Brain pericyte (primary cell): ENCODE results near the gene ESRRB.
"Not testable (repeated sequence)": the region's sequence is repeated elsewhere in the genome, so short reads cannot be mapped to it uniquely, and the experiment has no call there.

Source experiments
- DNase-seq: peaks from one replicate; pipeline ENCODE4 v3.0.0-alpha.2; 2012; ENCODE audit warnings: low read depth, low spot score

Gene ESRRB

GRCh38 chr14:76497550-76498462 is 121.9 kb downstream of the ESRRB start:
- DNase-seq = no peak

- no peak for DNase-seq
Measured at GRCh38 chr14:76498463-76498935, 122.6 kb downstream of the ESRRB start.

- no peak for DNase-seq
Measured at GRCh38 chr14:76498976-76499375, 123.0 kb downstream of the ESRRB start.

- no peak for DNase-seq
Measured at GRCh38 chr14:76499399-76499798, 123.5 kb downstream of the ESRRB start.

DNA sequence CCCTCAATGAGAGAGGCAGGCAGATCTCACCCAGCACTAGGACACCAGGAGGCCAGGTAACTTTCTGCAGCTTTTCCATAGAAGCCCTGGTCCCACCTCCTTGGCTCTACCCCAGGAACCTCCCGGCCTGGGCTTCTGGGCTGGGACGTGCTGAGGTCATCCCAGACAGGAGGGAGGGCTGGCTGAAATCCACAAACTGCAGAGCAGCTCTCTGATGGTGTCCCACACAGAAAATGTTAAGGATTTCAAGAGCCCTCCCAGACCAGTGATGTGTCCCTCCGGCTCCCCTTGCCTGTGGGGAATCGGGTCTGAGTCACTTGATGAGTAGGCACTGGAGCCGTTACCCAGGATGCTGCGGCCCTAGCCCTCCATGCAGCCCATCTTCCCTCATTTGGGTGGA is 124.1 kb downstream of the ESRRB start:
- no peak for DNase-seq

DNA sequence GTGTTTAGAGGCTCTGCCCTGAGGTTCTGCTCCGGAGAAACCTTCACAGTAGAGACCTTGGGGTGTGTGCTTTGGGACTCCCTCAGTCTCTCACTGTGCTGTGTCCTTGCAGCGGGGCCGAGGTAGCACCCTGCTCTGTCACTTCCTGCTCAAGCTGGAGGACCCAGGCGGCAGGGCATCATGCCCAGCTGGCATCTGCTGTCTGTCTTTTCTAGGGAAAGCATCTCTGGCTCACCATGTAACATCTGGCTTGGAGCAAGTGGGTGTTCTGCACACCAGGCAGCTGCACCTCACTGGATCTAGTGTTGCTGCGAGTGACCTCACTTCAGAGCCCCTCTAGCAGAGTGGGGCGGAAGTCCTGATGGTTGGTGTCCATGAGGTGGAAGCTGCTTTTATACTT is 124.5 kb downstream of the ESRRB start:
- DNase-seq = no peak

DNA sequence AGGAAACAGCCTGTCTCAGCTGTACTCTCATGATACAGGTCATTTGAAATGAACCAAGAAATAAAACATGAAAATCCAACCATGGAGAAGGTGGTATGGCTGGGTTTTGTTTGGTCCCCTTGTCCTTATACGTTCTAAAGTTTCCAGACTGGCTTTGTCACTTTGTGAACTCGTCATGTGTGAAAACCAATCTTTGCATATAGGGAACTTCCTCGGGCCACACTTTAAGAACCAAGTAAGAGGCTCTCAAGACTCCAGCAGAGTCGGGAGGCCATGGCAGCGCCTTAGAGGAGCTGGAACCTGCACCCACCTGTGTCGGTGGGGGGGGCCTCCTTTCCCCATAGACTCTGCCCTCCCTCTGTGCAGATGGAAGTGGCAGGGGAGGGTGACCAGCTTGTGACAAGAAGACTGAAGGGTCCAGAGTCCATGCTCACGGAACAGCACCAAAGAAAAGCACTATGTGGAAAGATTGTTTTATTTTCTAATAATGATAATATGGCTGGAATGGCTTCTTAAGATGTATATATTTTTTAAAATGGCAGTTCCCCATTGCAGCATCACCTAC is 125.3 kb downstream of the ESRRB start:
- DNase-seq = no peak

DNA sequence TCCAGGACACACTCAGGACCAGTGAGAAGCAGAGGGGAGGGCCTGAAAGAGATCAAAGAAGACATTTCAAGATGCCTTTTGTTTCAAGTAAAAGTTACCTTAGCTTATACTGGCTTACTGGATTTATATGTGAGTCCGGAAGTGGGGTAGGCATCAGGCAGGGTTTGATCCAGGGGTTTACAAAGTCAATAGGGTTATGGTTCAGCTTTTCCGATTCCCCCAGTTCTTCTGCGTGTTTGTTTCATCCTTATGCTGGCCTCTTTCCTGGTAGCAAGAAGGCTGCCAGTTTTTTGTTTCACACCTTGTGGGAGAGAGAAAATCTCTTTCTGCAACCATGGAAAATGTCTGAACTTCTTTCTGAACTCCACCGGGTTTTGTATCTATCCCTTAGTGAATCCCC is 126.3 kb downstream of the ESRRB start:
- no peak for DNase-seq

- no peak for DNase-seq
Measured at GRCh38 chr14:76502638-76503037, 126.7 kb downstream of the ESRRB start.

DNA sequence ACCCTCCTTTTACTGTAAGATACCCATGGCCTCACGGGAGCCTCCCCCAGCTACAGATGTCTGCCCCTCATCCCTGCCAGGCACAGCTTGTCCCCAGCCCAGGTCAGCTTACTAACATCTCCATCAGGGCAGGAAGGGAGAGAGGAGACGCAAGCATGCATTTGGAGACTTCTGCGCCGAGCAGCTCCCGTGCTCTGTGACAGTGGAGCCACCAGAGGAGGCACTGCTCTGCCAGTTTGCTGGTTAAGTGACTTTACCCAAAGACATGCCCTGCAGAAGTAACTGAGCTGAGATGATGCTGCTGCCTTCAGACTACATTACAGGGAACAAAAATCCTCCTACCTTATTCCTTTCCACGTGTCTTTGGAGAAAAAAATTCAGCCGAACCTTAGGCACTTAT is 133.4 kb downstream of the ESRRB start:
- DNase-seq = no peak

DNA sequence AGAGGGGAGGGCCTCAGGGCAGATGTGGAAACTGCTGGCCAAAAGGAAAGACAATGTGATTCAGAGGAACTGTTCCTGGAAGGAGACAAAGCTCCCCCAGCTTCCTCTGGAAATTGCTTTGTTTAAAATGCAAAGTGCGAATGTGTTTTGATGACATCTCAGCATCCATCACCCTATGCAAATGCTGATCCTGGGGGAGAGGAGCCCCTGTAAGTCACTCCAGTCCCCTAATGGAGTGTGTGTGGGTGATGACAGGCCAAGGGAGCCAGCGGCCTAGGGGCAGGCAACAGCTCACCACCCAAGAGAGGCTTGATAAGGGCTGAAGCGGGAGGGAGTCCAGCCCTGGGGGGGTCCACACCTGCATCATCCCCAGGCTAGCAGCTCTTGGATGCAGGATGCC is 134.2 kb downstream of the ESRRB start:
- no peak for DNase-seq

GRCh38 chr14:76514213-76514998 is 138.5 kb downstream of the ESRRB start:
- no peak for DNase-seq

DNA sequence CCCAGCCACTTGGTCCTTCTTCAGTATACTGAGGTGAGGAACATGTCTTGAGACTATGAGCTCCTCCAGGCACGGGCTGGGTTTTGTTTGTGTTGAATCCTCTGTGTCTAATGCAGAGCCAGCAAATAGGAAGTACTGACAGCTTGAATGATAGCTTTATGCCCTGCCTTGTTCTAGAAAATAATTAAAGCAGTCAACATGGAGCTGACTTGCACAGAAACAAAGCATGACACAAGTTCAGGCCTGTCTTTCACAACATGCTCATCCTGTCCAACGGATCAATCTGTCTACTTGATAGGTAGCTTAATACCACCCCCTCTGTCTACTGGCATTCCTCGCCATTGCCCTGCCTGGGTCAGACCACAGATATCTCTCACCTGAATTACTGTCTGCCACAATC is 140.9 kb downstream of the ESRRB start:
- no peak for DNase-seq

- DNase-seq = no peak
Measured at GRCh38 chr14:76518366-76518765, 142.4 kb downstream of the ESRRB start.

GRCh38 chr14:76525106-76525821 is 149.3 kb downstream of the ESRRB start:
- DNase-seq = no peak

- no peak for DNase-seq
Measured at GRCh38 chr14:76531085-76531484, 155.1 kb downstream of the ESRRB start.

DNA sequence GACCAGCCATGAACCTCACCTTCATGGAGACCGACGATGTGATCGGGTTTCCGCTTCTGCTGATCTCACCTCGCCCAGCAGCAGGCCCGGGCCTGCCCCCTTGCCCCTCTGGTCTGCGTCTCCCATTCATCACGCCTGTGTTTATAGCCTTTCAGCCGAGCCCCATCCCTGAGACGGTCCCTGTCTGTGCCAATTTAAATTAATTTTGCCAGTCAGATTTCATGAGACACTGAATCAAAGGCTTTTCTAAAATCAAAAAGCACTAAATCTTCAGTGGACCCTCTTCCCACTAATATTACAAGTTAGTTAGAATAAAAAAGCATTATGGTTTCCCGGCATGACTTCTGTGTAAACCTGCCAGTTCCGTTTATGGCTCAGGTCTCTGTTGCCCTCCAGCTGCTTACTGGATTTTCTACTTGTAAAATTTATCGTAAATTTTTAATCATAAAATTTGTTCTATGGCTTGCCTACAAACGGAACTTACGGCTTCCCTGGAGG is 155.9 kb downstream of the ESRRB start:
- DNase-seq = no peak

DNA sequence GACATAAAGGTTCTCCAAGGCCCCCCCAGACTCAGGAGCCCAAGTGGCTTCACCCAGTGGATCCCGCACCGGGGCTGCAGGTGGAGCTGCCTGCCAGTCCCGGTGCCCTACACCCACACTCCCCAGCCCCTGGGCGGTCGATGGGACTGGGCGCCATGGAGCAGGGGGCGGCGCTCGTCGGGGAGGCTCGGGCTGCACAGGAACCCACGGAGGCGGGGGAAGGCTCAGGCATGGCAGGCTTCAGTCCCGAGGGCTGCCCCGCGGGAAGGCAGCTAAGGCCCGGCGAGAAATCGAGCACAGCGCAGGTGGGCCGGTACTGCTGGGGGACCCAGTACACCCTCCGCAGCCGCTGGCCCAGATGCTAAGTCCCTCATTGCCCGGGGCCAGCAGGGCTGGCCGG is 160.7 kb downstream of the ESRRB start:
- not testable (repeated sequence) for DNase-seq

GRCh38 chr14:76537906-76538647 is 162.1 kb downstream of the ESRRB start:
- no peak for DNase-seq

- DNase-seq = no peak
Measured at GRCh38 chr14:76538648-76539008, 162.7 kb downstream of the ESRRB start.

- DNase-seq = no peak
Measured at GRCh38 chr14:76539130-76539529, 163.2 kb downstream of the ESRRB start.
